ENCODE measurements around the gene IVD. TPM values are rescaled to one million over a fixed set of nuclear protein-coding genes. Genes with fewer than 3 reads are reported as not detected.

Gene IVD
- polyA plus RNA-seq, 1 donor (not counting 4 experiments of a cell fraction or from before 2014, with no cell fraction given), result 13.0 TPM

GRCh38 chr15:40450047-40450446 lies 44.5 kb downstream of the IVD start:
- dilution Hi-C loops (cut with MboI; ENCODE audit: extremely low pct_ligation_motif_present, low sequenced_read_pairs), result no loop called here
- Histone ChIP-seq H3K4me3 (ENCODE audit: control insufficient read depth in 2 of 3, extremely low read depth in 1 of 3, insufficient read depth in 2 of 3, low read depth in 1 of 3, low read length in 3 of 3) (no peak overlapping the region), H3K27ac (ENCODE audit: control insufficient read depth, insufficient read depth, low read length) (no peak overlapping the region), H3K9ac (ENCODE audit: control insufficient read depth, extremely low read depth, insufficient read depth, low read length) (no peak overlapping the region), H4K20me1 (ENCODE audit: control insufficient read depth, extremely low read depth, insufficient read depth, low read length) (peaks cover 9% of the 10 kb centered on the region), H3K36me3 (ENCODE audit: control insufficient read depth in 2 of 2, extremely low read depth in 1 of 2, insufficient read depth in 2 of 2, low read length in 2 of 2) (peaks cover 0 to 4% of the 10 kb centered on the region in 2 experiments), H3K4me1 (ENCODE audit: control insufficient read depth, extremely low read depth, insufficient read depth, low read length) (peaks cover 19% of the 10 kb centered on the region), H3K27me3 (ENCODE audit: control insufficient read depth, extremely low read depth, insufficient read depth, low read length) (no peaks in the 10 kb centered on the region), H3K9me3 (ENCODE audit: control insufficient read depth, low read depth, low read length) (no peaks in the 10 kb centered on the region), H3K9me1 (ENCODE audit: control insufficient read depth, extremely low read depth, insufficient read depth, low read length) (peaks cover 6% of the 10 kb centered on the region), H2AFZ (ENCODE audit: control insufficient read depth, low read length) (no peak overlapping the region), H3K79me2 (ENCODE audit: control insufficient read depth, insufficient read depth, low read length) (peaks cover 57% of the 10 kb centered on the region), H3K4me2 (ENCODE audit: control insufficient read depth, extremely low read depth, insufficient read depth, low read depth, low read length) (no peak overlapping the region)
- FAIRE-seq, result no peak
- TF ChIP-seq, protein P1, sequence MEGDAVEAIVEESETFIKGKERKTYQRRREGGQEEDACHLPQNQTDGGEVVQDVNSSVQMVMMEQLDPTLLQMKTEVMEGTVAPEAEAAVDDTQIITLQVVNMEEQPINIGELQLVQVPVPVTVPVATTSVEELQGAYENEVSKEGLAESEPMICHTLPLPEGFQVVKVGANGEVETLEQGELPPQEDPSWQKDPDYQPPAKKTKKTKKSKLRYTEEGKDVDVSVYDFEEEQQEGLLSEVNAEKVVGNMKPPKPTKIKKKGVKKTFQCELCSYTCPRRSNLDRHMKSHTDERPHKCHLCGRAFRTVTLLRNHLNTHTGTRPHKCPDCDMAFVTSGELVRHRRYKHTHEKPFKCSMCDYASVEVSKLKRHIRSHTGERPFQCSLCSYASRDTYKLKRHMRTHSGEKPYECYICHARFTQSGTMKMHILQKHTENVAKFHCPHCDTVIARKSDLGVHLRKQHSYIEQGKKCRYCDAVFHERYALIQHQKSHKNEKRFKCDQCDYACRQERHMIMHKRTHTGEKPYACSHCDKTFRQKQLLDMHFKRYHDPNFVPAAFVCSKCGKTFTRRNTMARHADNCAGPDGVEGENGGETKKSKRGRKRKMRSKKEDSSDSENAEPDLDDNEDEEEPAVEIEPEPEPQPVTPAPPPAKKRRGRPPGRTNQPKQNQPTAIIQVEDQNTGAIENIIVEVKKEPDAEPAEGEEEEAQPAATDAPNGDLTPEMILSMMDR (optimal IDR thresholded peaks at IDR 0.05 in 1 of 3, IDR thresholded peaks at IDR 0.05 in 1 of 3, conservative IDR thresholded peaks at IDR 0.05 in 1 of 3; ENCODE audit: extremely low read depth in 1 of 3, insufficient read depth in 2 of 3, low read length in 3 of 3), result no peak
- no peak for TF ChIP-seq EZH2 (IDR thresholded peaks at IDR 0.05; ENCODE audit: low read length)
- DNase-seq (ENCODE audit: low read depth, low spot score), result no peak

DNA sequence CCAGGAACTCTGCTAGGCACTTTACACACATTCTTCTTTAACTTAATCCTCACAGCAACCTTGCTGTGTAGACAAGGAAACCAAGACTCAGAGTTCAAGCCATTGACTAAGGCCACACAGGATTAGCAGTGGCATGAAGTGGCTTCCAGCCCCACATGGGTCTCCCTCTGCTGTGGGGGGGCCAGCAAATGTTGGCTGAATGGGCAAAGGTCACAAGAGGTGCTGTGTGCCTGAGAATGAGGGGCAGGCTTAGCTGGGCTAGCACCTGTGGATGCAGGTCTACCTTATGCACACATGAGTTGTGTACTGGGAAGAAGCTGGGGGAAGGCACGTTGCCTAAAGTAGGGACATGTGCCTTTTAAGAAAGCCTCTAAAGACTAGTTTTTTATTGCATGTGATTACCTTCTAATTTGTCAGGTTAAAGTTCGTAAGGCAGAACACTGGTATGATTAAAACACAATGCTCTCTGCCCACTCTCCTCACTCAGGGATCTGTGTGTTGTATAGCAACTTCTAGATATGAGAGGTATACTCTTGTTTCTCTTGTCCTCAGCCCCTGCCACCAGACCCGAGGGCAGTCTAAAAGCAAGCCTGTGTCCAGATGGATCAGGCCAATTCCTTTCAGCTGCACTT lies 46.0 kb downstream of the IVD start:
- H2AFZ ChIP-seq (ENCODE audit: control insufficient read depth, low read length), result no peak overlapping the region
- peaks cover 13% of the 10 kb centered on the region for H3K9me1 ChIP-seq (ENCODE audit: control insufficient read depth, extremely low read depth, insufficient read depth, low read length)
- dilution Hi-C loops (cut with MboI; ENCODE audit: extremely low pct_ligation_motif_present, low sequenced_read_pairs), result no loop called here
- no peak overlapping the region for H3K27ac ChIP-seq (ENCODE audit: control insufficient read depth, insufficient read depth, low read length)
- H3K4me2 ChIP-seq (ENCODE audit: control insufficient read depth, extremely low read depth, insufficient read depth, low read depth, low read length), result no peak overlapping the region
- DNase-seq (ENCODE audit: low read depth, low spot score), result no peak
- H3K36me3 ChIP-seq (ENCODE audit: control insufficient read depth in 2 of 2, extremely low read depth in 1 of 2, insufficient read depth in 2 of 2, low read length in 2 of 2), result no peaks in the 10 kb centered on the region
- peaks cover 51% of the 10 kb centered on the region for H3K79me2 ChIP-seq (ENCODE audit: control insufficient read depth, insufficient read depth, low read length)
- FAIRE-seq, result no peak
- H3K9ac ChIP-seq (ENCODE audit: control insufficient read depth, extremely low read depth, insufficient read depth, low read length), result no peak overlapping the region
- H3K27me3 ChIP-seq (ENCODE audit: control insufficient read depth, extremely low read depth, insufficient read depth, low read length), result no peaks in the 10 kb centered on the region
- no peak for TF ChIP-seq EZH2 (IDR thresholded peaks at IDR 0.05; ENCODE audit: low read length)
- TF ChIP-seq, protein P1 (optimal IDR thresholded peaks at IDR 0.05 in 1 of 3, IDR thresholded peaks at IDR 0.05 in 1 of 3, conservative IDR thresholded peaks at IDR 0.05 in 1 of 3; ENCODE audit: extremely low read depth in 1 of 3, insufficient read depth in 2 of 3, low read length in 3 of 3), result no peak
- peaks cover 12% of the 10 kb centered on the region for H4K20me1 ChIP-seq (ENCODE audit: control insufficient read depth, extremely low read depth, insufficient read depth, low read length)
- no peaks in the 10 kb centered on the region for H3K9me3 ChIP-seq (ENCODE audit: control insufficient read depth, low read depth, low read length)
- H3K4me3 ChIP-seq (ENCODE audit: control insufficient read depth in 2 of 3, extremely low read depth in 1 of 3, insufficient read depth in 2 of 3, low read depth in 1 of 3, low read length in 3 of 3), result no peak overlapping the region
- peaks cover 27% of the 10 kb centered on the region for H3K4me1 ChIP-seq (ENCODE audit: control insufficient read depth, extremely low read depth, insufficient read depth, low read length)

All from keratinocyte (primary cell).